Osteoblast (primary cell): Measurements from ENCODE around the gene CDX2. TPM values are rescaled to one million over a fixed set of nuclear protein-coding genes. Genes with fewer than 3 reads are reported as not detected.

Experiments used
- DNase-seq: peaks from one replicate; pipeline ENCODE4 v3.0.0; 2011; ENCODE audit warnings: low spot score, mixed read lengths; ENCODE audit not compliant: insufficient read length; ENCODE audit errors: missing footprints
- H2AFZ ChIP-seq: 2 replicates; pipeline ENCODE4 v1.6.0; 2011; ENCODE audit warnings: mild to moderate bottlenecking, low read length
- H3K27ac ChIP-seq: 2 replicates; pipeline ENCODE4 v1.5.1; 2011; ENCODE audit warnings: mild to moderate bottlenecking, low read depth, low read length, moderate library complexity
- H3K27me3 ChIP-seq: 2 replicates; pipeline ENCODE4 v1.6.0; 2012; ENCODE audit warnings: mild to moderate bottlenecking, control low read depth, inconsistent platforms, low read length, moderate library complexity; ENCODE audit not compliant: insufficient read depth
- H3K36me3 ChIP-seq: 2 replicates; pipeline ENCODE4 v1.5.1; 2011; ENCODE audit warnings: mild to moderate bottlenecking, low read length, control low read depth, moderate library complexity; ENCODE audit not compliant: insufficient read depth
- H3K4me1 ChIP-seq: 2 replicates; pipeline ENCODE4 v1.5.1; 2011; ENCODE audit warnings: mild to moderate bottlenecking, low read length, control low read depth, moderate library complexity; ENCODE audit not compliant: insufficient read depth
- H3K4me2 ChIP-seq: 2 replicates; pipeline ENCODE4 v1.6.0; 2011; ENCODE audit warnings: mild to moderate bottlenecking, low read length; ENCODE audit not compliant: insufficient read depth
- H3K4me3 ChIP-seq: fragments of 200-600 bp; sonication (generic); 3 replicates; pipeline ENCODE4 v1.5.1; 2012; ENCODE audit warnings: mild to moderate bottlenecking, low read length, inconsistent platforms; ENCODE audit not compliant: insufficient read depth
- H3K79me2 ChIP-seq: 2 replicates; pipeline ENCODE4 v1.6.0; 2012; ENCODE audit warnings: mild to moderate bottlenecking, low read length, control low read depth, inconsistent platforms; ENCODE audit not compliant: insufficient read depth
- H3K9me3 ChIP-seq: 2 replicates; pipeline ENCODE4 v1.5.1; 2011; ENCODE audit warnings: low read depth, low read length, control low read depth
- H4K20me1 ChIP-seq: 2 replicates; pipeline ENCODE4 v1.6.0; 2012; ENCODE audit warnings: mild to moderate bottlenecking, low read length, control low read depth; ENCODE audit not compliant: insufficient read depth
- CTCF ChIP-seq: IDR thresholded peaks from 2 replicates; pipeline ENCODE4 v1.5.1; 2011; ENCODE audit warnings: mild to moderate bottlenecking, low read depth, low read length, moderate library complexity; ENCODE audit errors: extremely low read depth
- total RNA-seq: library from RNA; depleted of rRNA; stranded (reverse); fragments of >200 nt; gene quantifications from 2 replicates; pipeline ENCODE4 v1.2.3, GENCODE V29; 2012

The CDX2 gene
- total RNA-seq, 1 donor, result not detected

DNA sequence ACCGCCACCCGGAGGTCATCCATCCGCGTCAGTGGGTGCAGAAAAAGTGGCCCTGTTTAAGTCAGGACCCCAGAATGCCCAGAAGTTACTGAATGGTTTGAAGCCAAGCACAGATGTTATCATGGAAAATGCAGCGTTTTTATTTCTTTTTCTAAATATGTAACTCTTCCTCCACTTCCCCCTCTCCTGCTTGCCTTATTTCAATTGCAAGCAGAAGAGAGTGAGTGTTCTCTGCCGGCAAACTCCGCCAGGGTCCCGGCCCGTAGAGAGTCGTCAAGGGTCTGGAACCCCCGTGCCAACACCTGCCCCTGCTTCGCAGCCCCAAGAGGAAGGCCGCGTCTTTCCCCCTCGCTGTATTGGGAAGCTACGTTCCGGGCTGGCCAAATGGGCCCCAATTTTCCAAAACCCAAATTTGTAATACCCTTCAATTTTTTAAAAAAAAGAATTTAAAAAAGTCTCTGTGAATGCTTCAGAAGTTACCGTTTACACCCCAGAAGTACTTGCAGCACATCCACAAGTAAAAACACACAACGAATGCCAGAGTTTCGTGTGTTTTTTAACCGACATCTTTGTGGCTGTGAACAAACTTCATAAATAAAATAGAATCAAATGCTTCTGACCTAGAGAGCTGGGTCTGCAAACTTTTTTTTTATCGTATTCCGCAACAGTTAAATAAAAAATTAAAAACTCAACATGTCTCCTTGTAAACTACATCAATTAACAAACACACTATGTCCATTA lies 50.0 kb downstream of the CDX2 start:
- peaks cover 89% of the 10 kb centered on the region for H3K27me3 ChIP-seq
- TF ChIP-seq CTCF, result no peak
- no peak overlapping the region for H3K4me3 ChIP-seq

DNA sequence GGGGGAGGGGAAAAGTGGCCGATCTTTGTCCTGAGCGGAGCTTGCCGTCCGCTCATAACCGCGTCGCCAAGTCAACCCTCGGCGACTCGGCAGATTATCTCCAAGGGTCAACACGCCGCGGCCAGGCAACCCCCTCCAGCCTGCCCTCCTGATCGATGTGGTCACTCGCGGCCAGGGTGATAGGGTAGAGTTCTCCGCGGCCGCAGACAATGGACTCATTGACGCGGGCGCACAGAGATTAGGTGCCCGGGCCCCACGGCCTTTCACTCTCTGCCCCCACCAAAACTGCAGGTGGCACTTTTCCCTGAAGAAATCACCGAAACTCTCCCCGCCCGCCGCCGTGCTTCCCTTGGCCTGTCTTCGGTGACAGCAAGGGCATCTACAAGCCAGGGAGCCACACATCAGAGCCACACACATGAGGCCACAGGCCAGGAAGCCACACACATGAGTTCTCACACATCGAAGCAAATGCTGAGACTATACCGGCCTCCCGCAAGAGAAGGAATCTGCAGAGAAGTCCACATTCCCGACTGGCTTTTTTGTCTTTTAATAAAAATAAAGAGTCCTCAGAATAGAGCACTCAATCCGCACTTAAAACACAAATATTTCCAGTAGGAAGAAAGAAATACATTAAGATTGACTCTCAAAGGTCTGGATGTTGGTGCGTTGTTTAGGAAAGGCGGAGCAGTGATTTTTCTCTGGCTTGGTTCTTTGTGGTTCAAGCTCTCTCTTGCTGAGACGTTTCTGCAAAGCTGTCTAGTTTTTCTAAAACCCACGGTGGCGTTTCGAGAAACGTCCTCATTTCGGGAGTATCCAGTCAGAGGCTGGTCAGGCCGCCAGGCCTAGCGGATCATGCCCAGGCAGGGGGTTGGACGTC lies 50.8 kb downstream of the CDX2 start:
- Histone ChIP-seq H3K27ac (no peak overlapping the region), H2AFZ (no peak overlapping the region), H3K27me3 (peaks cover 86% of the 10 kb centered on the region), H3K79me2 (no peaks in the 10 kb centered on the region), H3K4me3 (no peak overlapping the region), H3K9me3 (no peaks in the 10 kb centered on the region), H3K4me1 (no peaks in the 10 kb centered on the region), H3K36me3 (no peaks in the 10 kb centered on the region), H4K20me1 (no peaks in the 10 kb centered on the region), H3K4me2 (no peak overlapping the region)
- no peak for TF ChIP-seq CTCF
- DNase-seq, result peak; percentile 68

More for the DNA sequence above, 50.0 kb downstream of the CDX2 start:
- H3K36me3 ChIP-seq, result no peaks in the 10 kb centered on the region
- no peak overlapping the region for H3K27ac ChIP-seq
- no peak overlapping the region for H3K4me2 ChIP-seq
- no peaks in the 10 kb centered on the region for H3K4me1 ChIP-seq
- H2AFZ ChIP-seq, result no peak overlapping the region
- no peaks in the 10 kb centered on the region for H3K79me2 ChIP-seq
- no peaks in the 10 kb centered on the region for H3K9me3 ChIP-seq
- peak; percentile 69 for DNase-seq
- no peaks in the 10 kb centered on the region for H4K20me1 ChIP-seq

DNA sequence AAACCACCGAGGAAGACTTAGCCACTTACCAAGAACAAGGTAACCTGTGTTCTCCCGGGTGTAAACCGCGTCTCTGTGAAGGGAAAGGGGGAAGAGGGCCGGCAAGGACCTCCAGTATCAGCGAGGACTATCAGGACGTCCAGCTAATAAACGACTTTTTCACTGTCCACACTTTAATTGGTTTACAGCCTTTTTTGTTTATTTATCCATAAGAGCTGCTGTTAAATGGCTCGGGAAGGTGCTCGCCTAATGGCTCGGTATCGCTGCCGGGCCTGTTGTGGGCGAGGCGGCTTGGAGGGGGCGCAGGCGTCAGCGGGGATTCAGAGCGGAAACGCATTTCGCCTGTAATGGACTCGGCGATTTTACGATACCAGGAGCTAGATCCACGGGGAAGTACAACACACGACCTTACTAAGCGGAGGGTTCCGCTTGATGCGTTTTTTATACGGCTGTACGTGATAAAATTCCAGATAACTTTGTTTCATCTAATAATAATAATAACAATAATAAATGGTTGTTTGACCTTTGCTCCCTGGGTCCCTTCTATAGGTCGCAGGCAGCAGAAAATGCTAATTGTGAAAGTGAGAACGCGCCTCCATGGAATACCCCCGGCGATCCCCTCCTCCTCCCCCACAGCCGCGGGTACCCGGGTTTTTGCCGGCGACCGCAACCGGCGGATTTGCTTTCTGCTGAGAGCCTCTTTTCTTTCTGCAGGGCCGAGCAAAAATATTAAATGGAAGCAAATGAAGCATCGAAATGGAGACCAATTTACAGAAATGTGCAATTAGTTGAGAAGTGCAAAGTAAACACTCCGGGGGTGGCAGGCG lies 51.8 kb downstream of the CDX2 start:
- H3K4me1 ChIP-seq, result no peaks in the 10 kb centered on the region
- peaks cover 77% of the 10 kb centered on the region for H3K27me3 ChIP-seq
- no peaks in the 10 kb centered on the region for H4K20me1 ChIP-seq
- H3K27ac ChIP-seq, result no peak overlapping the region
- TF ChIP-seq CTCF, result no peak
- no peaks in the 10 kb centered on the region for H3K9me3 ChIP-seq
- no peak overlapping the region for H2AFZ ChIP-seq
- H3K4me3 ChIP-seq, result no peak overlapping the region
- H3K79me2 ChIP-seq, result no peaks in the 10 kb centered on the region
- no peaks in the 10 kb centered on the region for H3K36me3 ChIP-seq
- DNase-seq, result peak; percentile 76
- no peak overlapping the region for H3K4me2 ChIP-seq
